NT2/D1 (cell line): Measurements from ENCODE around the gene LAMA1.

ENCODE experiments used
- DNase-seq: peaks from one replicate; pipeline ENCODE4 v3.0.0-alpha.2; 2011; ENCODE audit warnings: low read depth, low spot score
- H3K27me3 ChIP-seq: 2 replicates; pipeline ENCODE4 v1.6.0; 2011; ENCODE audit warnings: mild to moderate bottlenecking; ENCODE audit not compliant: insufficient read length, insufficient read depth
- H3K36me3 ChIP-seq: 2 replicates; pipeline ENCODE4 v1.6.1; 2011; ENCODE audit warnings: mild to moderate bottlenecking, low read length, mixed read lengths; ENCODE audit not compliant: insufficient read depth, insufficient read length
- H3K4me1 ChIP-seq: 2 replicates; pipeline ENCODE4 v1.5.1; 2011; ENCODE audit not compliant: insufficient read depth, insufficient read length
- H3K4me3 ChIP-seq: 2 replicates; pipeline ENCODE4 v1.5.1; 2011; ENCODE audit warnings: low read depth; ENCODE audit not compliant: insufficient read length
- H3K9ac ChIP-seq: 2 replicates; pipeline ENCODE4 v1.6.0; 2011; ENCODE audit warnings: low read depth; ENCODE audit not compliant: insufficient read length
- H3K9me3 ChIP-seq: 2 replicates; pipeline ENCODE4 v1.5.1; 2011; ENCODE audit warnings: mild to moderate bottlenecking, low read length; ENCODE audit not compliant: insufficient read depth
- SUZ12 ChIP-seq: IDR thresholded peaks from 2 replicates; pipeline ENCODE4 v1.6.1; 2011; ENCODE audit not compliant: insufficient read length, insufficient read depth; ENCODE audit errors: extremely low read depth
- YY1 ChIP-seq: IDR thresholded peaks from 2 replicates; pipeline ENCODE4 v1.6.1; 2011; ENCODE audit not compliant: insufficient read length, insufficient read depth
- ZNF274 ChIP-seq: IDR thresholded peaks from 2 replicates; pipeline ENCODE4 v1.6.1; 2011; ENCODE audit warnings: mild to moderate bottlenecking, low read depth, low read length

LAMA1 gene

DNA sequence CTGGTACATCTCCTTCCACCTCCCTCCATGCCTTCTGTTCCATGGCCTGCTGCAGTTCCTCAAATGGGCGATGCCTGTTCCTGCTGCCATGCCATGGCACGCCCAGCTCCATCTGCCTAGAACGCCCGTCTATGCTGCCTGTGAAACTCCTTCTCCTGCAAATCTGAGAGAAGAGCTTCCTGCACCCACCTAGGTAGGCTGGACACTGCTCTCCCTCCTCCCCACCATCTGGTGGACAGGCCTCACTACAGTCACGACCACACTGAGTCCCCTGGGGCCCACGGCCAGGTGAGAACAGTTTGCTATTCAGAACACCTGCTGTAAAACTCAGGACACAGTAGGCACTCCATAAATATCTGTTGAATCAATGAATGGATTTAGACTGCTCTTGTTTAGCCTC lies 92.4 kb downstream of the LAMA1 start:
- Histone ChIP-seq H3K4me3 (no peak overlapping the region), H3K36me3 (peaks cover 49% of the 10 kb centered on the region), H3K27me3 (no peaks in the 10 kb centered on the region), H3K9ac (no peak overlapping the region), H3K9me3 (no peaks in the 10 kb centered on the region), H3K4me1 (no peaks in the 10 kb centered on the region)
- no peak for DNase-seq
- TF ChIP-seq ZNF274 = no peak
- TF ChIP-seq YY1 = no peak
- TF ChIP-seq SUZ12 = no peak

GRCh38 chr18:7023581-7023980 lies 94.0 kb downstream of the LAMA1 start:
- H3K27me3 ChIP-seq = no peaks in the 10 kb centered on the region
- peaks cover 47% of the 10 kb centered on the region for H3K36me3 ChIP-seq
- no peak for TF ChIP-seq SUZ12
- no peak for TF ChIP-seq YY1
- TF ChIP-seq ZNF274 = no peak
- H3K4me1 ChIP-seq = no peaks in the 10 kb centered on the region
- no peak overlapping the region for H3K9ac ChIP-seq
- H3K4me3 ChIP-seq = no peak overlapping the region
- no peak for DNase-seq
- H3K9me3 ChIP-seq = no peaks in the 10 kb centered on the region

GRCh38 chr18:7023063-7023580 lies 94.5 kb downstream of the LAMA1 start:
- DNase-seq = no peak
- H3K9me3 ChIP-seq = no peaks in the 10 kb centered on the region
- H3K4me1 ChIP-seq = no peaks in the 10 kb centered on the region
- TF ChIP-seq SUZ12 (no peak), ZNF274 (no peak), YY1 (no peak)
- no peak overlapping the region for H3K4me3 ChIP-seq
- no peak overlapping the region for H3K9ac ChIP-seq
- H3K36me3 ChIP-seq = peaks cover 47% of the 10 kb centered on the region
- no peaks in the 10 kb centered on the region for H3K27me3 ChIP-seq

DNA sequence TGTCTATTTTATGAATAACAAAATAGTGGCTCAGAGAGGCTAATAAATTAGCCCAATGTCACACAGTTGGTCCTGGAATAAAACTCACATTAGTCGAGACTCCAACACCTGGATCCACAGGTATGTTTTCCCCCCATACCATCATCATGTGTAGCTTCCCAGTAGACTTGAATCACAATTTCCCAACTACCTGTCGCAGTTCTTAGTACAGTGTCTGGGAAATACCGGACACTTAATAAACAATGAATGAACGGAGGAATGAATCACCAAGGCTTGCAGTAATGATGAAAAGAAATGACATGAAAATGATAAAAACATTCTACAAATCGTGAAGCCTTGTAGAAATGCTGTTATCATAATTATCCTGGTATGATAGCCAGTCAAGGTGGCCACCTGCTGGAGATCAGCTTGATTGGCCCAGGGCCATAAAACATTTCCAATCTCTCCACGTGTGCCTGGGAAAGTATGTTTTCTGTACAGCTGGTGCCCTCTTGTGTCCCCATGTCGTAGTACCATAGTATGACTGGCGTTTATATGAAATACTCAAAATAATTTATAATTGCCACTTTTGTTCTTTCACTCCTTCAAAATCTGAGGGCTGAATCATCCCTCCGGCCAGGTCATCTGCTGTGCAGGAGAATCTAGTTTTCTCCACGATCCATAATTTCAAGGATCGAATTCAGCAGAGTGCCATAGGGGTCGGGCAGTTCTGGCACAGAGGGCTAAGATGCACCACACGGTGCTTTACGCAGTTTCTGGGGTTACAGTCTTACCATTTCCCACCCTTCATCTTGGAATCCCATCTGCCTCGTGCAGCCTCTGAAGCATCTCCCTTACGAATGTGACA lies 95.4 kb downstream of the LAMA1 start:
- Histone ChIP-seq H3K9me3 (no peaks in the 10 kb centered on the region), H3K4me3 (no peak overlapping the region), H3K27me3 (no peaks in the 10 kb centered on the region), H3K36me3 (peaks cover 47% of the 10 kb centered on the region), H3K9ac (no peak overlapping the region), H3K4me1 (no peaks in the 10 kb centered on the region)
- no peak for TF ChIP-seq SUZ12
- no peak for TF ChIP-seq YY1
- no peak for TF ChIP-seq ZNF274
- no peak for DNase-seq

- H3K36me3 ChIP-seq = peaks cover 52% of the 10 kb centered on the region
- no peaks in the 10 kb centered on the region for H3K27me3 ChIP-seq
- TF ChIP-seq YY1 = no peak
- no peak for TF ChIP-seq SUZ12
- no peak for TF ChIP-seq ZNF274
- no peak for DNase-seq
- no peak overlapping the region for H3K9ac ChIP-seq
- H3K4me1 ChIP-seq = no peaks in the 10 kb centered on the region
- no peak overlapping the region for H3K4me3 ChIP-seq
- H3K9me3 ChIP-seq = no peaks in the 10 kb centered on the region
Observed at GRCh38 chr18:7020995-7021777, 96.4 kb downstream of the LAMA1 start.

- Histone ChIP-seq H3K9ac (no peak overlapping the region), H3K4me3 (no peak overlapping the region), H3K9me3 (no peaks in the 10 kb centered on the region), H3K27me3 (no peaks in the 10 kb centered on the region), H3K4me1 (no peaks in the 10 kb centered on the region), H3K36me3 (peaks cover 41% of the 10 kb centered on the region)
- no peak for DNase-seq
- TF ChIP-seq SUZ12 (no peak), YY1 (no peak), ZNF274 (no peak)
Observed at GRCh38 chr18:7017013-7017412, 100.6 kb downstream of the LAMA1 start.

GRCh38 chr18:7011142-7011541 lies 106.5 kb downstream of the LAMA1 start:
- Histone ChIP-seq H3K9me3 (no peaks in the 10 kb centered on the region), H3K36me3 (peaks cover 54% of the 10 kb centered on the region), H3K4me3 (no peak overlapping the region), H3K27me3 (no peaks in the 10 kb centered on the region), H3K9ac (no peak overlapping the region), H3K4me1 (no peaks in the 10 kb centered on the region)
- DNase-seq = no peak
- TF ChIP-seq ZNF274 (no peak), YY1 (no peak), SUZ12 (no peak)
